Testis (tissue), 3 donors: ENCODE measurements around the gene FYN. TPM values are rescaled to one million over a fixed set of nuclear protein-coding genes. Genes with fewer than 3 reads are reported as not detected.

Source experiments
- DNase-seq: peaks from one replicate; pipeline ENCODE4 v3.0.0-alpha.2; 2019
- H3K27ac ChIP-seq, 2 donors: fragments of 200-600 bp; sonication (generic); one replicate each; pipeline ENCODE4 v1.5.1; 2019
- H3K27me3 ChIP-seq: fragments of 200-600 bp; sonication (generic); one replicate; pipeline ENCODE4 v1.5.1; 2019
- H3K36me3 ChIP-seq: fragments of 200-600 bp; sonication (generic); one replicate; pipeline ENCODE4 v1.5.1; 2017; ENCODE audit warnings: low read depth; ENCODE audit errors: missing control alignments
- H3K4me1 ChIP-seq: fragments of 200-600 bp; sonication (generic); one replicate; pipeline ENCODE4 v1.5.1; 2019
- H3K4me3 ChIP-seq, 2 donors: fragments of 200-600 bp; sonication (generic); one replicate each; pipeline ENCODE4 v1.5.1; 2017 to 2019
- H3K9me3 ChIP-seq: fragments of 200-600 bp; sonication (generic); one replicate; pipeline ENCODE4 v1.5.1; 2017
- CTCF ChIP-seq, 3 experiments: fragments of 450-650 bp in 2 of 3; fragments of 200-600 bp in 1 of 3; sonication (generic) in 1 of 3; IDR thresholded peaks; one replicate each; pipeline ENCODE4 v1.5.1; 2016 to 2019; ENCODE audit warnings: antibody characterized with exemption in 3 of 3, mild to moderate bottlenecking in 2 of 3, moderate library complexity in 1 of 3
- POLR2A ChIP-seq: fragments of 450-650 bp; IDR thresholded peaks from one replicate; pipeline ENCODE4 v1.6.1; 2017; ENCODE audit warnings: antibody characterized with exemption, mild to moderate bottlenecking, moderate library complexity
- WGBS, 2 donors: methylation state at CpG; one replicate each; pipeline ENCODE4 v1.1.5; 2018; 5-methylcytosine and 5-hydroxymethylcytosine counted together
- intact Hi-C: fragments of 100-400 bp; cut with DNase I; formaldehyde crosslinking; loops from one replicate; pipeline ENCODE4 v1.15.1; 2023; ENCODE audit warnings: low total_unique reads
- polyA plus RNA-seq: library from polyadenylated mRNA; stranded (reverse); fragments of 350-450 nt; fragmentation: Illumina TruSeq; extraction: RNeasy Lipid Tissue Mini Kit (QIAGEN cat#74804); gene quantifications from one replicate; pipeline ENCODE4 v1.2.3, GENCODE V29; 2014; ENCODE audit warnings: low read depth, low replicate concordance; ENCODE audit not compliant: insufficient read depth
- total RNA-seq, 2 donors: library from RNA; depleted of rRNA; stranded (reverse); fragments of >200 nt; gene quantifications; one replicate each; pipeline ENCODE4 v1.2.3, GENCODE V29; 2016

Gene FYN
- total and polyA plus RNA-seq, 3 donors from 2014 or later, result 74.0 to 145 (median 104) TPM

- intact Hi-C loops, result no loop called here
- DNase-seq, result no peak
- H3K36me3 ChIP-seq, result no peaks in the 10 kb centered on the region
- H3K27me3 ChIP-seq, result no peaks in the 10 kb centered on the region
- WGBS, 2 donors, result 76 to 85% methylated on average over 4 of the region's 4 CpGs
- TF ChIP-seq POLR2A (no peak), CTCF (IDR thresholded peaks at IDR 0.05) (no peak)
- H3K27ac ChIP-seq, result no peak overlapping the region
- H3K9me3 ChIP-seq, result no peaks in the 10 kb centered on the region
- no peak overlapping the region for H3K4me3 ChIP-seq
- no peaks in the 10 kb centered on the region for H3K4me1 ChIP-seq
Observed at GRCh38 chr6:111632468-111633247, 240.6 kb downstream of the FYN start.

DNA sequence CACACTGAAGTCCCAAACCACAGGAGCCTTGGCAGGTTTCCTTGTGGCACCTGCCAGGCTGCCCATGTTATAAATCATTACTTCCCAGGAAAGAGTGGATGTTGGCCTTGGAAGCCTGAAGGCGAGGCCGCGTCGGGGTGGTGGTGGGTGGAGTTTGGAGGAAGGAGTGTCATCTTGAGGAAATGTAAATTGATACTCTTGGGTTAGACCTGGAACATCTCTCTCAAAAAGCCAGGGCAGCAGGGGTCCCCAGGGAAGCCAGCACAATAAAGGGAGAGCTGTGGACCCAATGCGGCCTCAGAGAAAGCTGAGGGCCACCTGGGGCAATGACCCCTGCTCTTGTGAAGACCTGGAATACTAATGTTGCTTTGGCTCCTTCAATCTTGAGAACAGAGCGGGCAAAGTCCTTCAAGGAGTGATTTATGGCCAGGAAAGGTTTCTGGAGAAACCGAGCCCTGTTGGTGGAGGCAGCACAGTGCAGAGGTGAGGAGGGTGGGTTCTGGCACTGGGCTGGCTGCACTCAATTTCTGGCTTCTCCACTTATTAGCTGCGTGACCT is 241.3 kb downstream of the FYN start:
- no peaks in the 10 kb centered on the region for H3K36me3 ChIP-seq
- H3K4me1 ChIP-seq, result no peaks in the 10 kb centered on the region
- no peak overlapping the region for H3K4me3 ChIP-seq
- DNase-seq, result no peak
- intact Hi-C loops, result no loop called here
- no peak for TF ChIP-seq POLR2A
- no peak for TF ChIP-seq CTCF (IDR thresholded peaks at IDR 0.05)
- H3K27ac ChIP-seq, result no peak overlapping the region
- H3K27me3 ChIP-seq, result no peaks in the 10 kb centered on the region
- 55 to 61% methylated on average over 8 of the region's 8 CpGs for WGBS, 2 donors
- no peaks in the 10 kb centered on the region for H3K9me3 ChIP-seq

GRCh38 chr6:111631018-111631417 is 242.2 kb downstream of the FYN start:
- Histone ChIP-seq H3K27ac (no peak overlapping the region), H3K36me3 (no peaks in the 10 kb centered on the region), H3K9me3 (no peaks in the 10 kb centered on the region), H3K4me3 (no peak overlapping the region), H3K27me3 (no peaks in the 10 kb centered on the region), H3K4me1 (no peaks in the 10 kb centered on the region)
- TF ChIP-seq CTCF (IDR thresholded peaks at IDR 0.05) (no peak), POLR2A (no peak)
- intact Hi-C loops, result no loop called here
- DNase-seq, result no peak
- 61 to 74% methylated on average over 6 of the region's 6 CpGs for WGBS, 2 donors

DNA sequence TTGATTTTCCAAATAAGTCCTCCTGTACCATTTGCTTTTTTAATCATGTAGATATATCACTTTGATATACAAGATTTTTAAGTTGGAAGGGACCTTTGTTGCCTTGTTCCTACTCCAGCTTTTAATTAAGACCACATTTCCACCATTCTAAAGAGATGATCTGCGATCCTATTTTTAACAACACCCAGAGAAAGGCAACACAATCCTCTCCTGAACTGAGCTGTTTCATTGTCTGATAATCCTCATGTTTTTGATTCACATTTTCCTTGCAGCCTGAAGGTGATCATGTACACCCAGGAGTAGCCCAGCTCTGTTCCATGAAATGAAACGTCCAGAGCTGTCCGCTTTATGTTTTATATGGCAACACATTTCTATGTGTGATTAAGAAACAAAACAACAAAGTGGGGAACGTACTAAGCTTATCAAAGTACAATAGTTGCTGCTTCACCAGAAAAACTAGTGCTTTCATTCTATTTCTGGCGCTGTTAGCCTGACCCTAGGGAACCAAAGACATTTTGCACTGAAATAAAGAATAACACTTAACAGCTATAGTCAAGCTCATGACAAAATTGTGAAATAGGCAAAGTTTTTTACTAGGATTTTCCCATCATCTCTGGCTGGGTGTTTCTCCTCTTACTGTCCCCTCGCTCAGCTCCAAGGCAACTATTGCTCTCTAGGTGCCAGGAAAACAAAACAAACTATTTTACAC is 245.0 kb downstream of the FYN start:
- 48 to 54% methylated on average over 6 of the region's 6 CpGs for WGBS, 2 donors
- TF ChIP-seq CTCF (IDR thresholded peaks at IDR 0.05) (no peak), POLR2A (no peak)
- no peaks in the 10 kb centered on the region for H3K36me3 ChIP-seq
- H3K27me3 ChIP-seq, result no peaks in the 10 kb centered on the region
- H3K4me1 ChIP-seq, result no peaks in the 10 kb centered on the region
- H3K27ac ChIP-seq, result peak overlapping the region in 1 of 2 donors; percentile 60
- no peak overlapping the region for H3K4me3 ChIP-seq
- intact Hi-C loops, result no loop called here
- no peaks in the 10 kb centered on the region for H3K9me3 ChIP-seq
- peak; percentile 29 for DNase-seq
